ENCODE measurements around the gene HOXA10. TPM values are rescaled to one million over a fixed set of nuclear protein-coding genes. Genes with fewer than 3 reads are reported as not detected.

HOXA10 gene
- total RNA-seq, 1 donor from 2014 or later = 36.7 TPM

- TF ChIP-seq, protein P1, sequence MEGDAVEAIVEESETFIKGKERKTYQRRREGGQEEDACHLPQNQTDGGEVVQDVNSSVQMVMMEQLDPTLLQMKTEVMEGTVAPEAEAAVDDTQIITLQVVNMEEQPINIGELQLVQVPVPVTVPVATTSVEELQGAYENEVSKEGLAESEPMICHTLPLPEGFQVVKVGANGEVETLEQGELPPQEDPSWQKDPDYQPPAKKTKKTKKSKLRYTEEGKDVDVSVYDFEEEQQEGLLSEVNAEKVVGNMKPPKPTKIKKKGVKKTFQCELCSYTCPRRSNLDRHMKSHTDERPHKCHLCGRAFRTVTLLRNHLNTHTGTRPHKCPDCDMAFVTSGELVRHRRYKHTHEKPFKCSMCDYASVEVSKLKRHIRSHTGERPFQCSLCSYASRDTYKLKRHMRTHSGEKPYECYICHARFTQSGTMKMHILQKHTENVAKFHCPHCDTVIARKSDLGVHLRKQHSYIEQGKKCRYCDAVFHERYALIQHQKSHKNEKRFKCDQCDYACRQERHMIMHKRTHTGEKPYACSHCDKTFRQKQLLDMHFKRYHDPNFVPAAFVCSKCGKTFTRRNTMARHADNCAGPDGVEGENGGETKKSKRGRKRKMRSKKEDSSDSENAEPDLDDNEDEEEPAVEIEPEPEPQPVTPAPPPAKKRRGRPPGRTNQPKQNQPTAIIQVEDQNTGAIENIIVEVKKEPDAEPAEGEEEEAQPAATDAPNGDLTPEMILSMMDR (conservative IDR thresholded peaks at IDR 0.05; ENCODE audit: low read depth, low read length) = no peak
- H3K4me3 ChIP-seq (ENCODE audit: low read depth, low read length) = peak overlapping the region; percentile 74
- no peak for DNase-seq (ENCODE audit: low read depth)
These were observed 14.6 kb downstream of the HOXA10 start for GRCh38 chr7:27159266-27160144.

GRCh38 chr7:27158436-27159265 is 15.5 kb downstream of the HOXA10 start:
- no peak for DNase-seq (ENCODE audit: low read depth)

GRCh38 chr7:27157702-27158431 is 16.3 kb downstream of the HOXA10 start:
- TF ChIP-seq, protein P1 (conservative IDR thresholded peaks at IDR 0.05; ENCODE audit: low read depth, low read length) = no peak
- H3K4me3 ChIP-seq (ENCODE audit: low read depth, low read length) = peak overlapping the region; percentile 74
- DNase-seq (ENCODE audit: low read depth) = no peak

More at GRCh38 chr7:27158436-27159265, 15.5 kb downstream of the HOXA10 start:
- peak overlapping the region; percentile 74 for H3K4me3 ChIP-seq (ENCODE audit: low read depth, low read length)
- TF ChIP-seq, protein P1 (conservative IDR thresholded peaks at IDR 0.05; ENCODE audit: low read depth, low read length) = no peak

GRCh38 chr7:27156916-27157701 is 17.0 kb downstream of the HOXA10 start:
- H3K4me3 ChIP-seq (ENCODE audit: low read depth, low read length) = peak overlapping the region; percentile 74
- TF ChIP-seq, protein P1 (conservative IDR thresholded peaks at IDR 0.05; ENCODE audit: low read depth, low read length) = no peak
- no peak for DNase-seq (ENCODE audit: low read depth)

- peak within 1 kb of the TSS; percentile 74 for H3K4me3 ChIP-seq (ENCODE audit: low read depth, low read length)
- DNase-seq (ENCODE audit: low read depth) = no peak
- TF ChIP-seq, protein P1 (conservative IDR thresholded peaks at IDR 0.05; ENCODE audit: low read depth, low read length) = no peak
These were observed 17.6 kb downstream of the HOXA10 start, which contains the start of gene HOXA7 for GRCh38 chr7:27156508-27156898. Gene HOXA7 (minus strand): TSS chr7:27156675. CDS start chr7:27156545, 130 bp downstream.
